GM21723 (cell line): ENCODE measurements around the gene NME4.
A peak's percentile ranks its signal among the peaks of the same experiment; 100 is the strongest.
"Not testable (repeated sequence)": the region's sequence is repeated elsewhere in the genome, so short reads cannot be mapped to it uniquely, and the experiment has no call there.

ENCODE experiments used
- ATAC-seq: cut with Tn5 transposase; IDR thresholded peaks from one replicate; pipeline ENCODE4 v1.9.1; 2021; ENCODE audit warnings: mild to moderate bottlenecking, moderate library complexity; ENCODE audit not compliant: unreplicated experiment

NME4 gene

DNA sequence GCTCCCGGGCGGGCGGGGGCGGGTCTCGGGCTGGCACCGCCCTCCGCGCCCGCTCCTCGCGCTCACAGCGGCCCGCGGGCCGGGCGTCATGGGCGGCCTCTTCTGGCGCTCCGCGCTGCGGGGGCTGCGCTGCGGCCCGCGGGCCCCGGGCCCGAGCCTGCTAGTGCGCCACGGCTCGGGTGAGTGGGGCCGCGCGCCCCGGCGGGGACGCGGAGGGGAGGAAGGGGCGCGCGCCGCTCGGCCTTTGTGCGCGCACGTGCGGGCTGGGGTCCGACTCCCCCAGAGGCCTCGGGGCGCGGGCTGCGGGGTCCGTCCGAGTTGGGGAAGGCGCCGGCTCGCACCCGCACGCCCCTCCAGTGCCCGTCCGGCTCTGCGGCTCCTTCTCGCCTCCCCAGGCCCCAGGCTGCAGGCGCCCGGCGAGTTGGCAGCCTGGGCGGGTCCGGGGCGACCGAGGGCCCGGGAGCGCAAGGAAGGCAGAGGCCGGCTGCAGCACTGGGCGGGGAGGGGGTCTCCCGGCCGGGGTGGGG, at the start of gene NME4:
TSS of gene NME4 (plus strand) at position 65 of the 527 bp plus-strand sequence. CDS start at position 89, 24 bp downstream.
- no peak for ATAC-seq

DNA sequence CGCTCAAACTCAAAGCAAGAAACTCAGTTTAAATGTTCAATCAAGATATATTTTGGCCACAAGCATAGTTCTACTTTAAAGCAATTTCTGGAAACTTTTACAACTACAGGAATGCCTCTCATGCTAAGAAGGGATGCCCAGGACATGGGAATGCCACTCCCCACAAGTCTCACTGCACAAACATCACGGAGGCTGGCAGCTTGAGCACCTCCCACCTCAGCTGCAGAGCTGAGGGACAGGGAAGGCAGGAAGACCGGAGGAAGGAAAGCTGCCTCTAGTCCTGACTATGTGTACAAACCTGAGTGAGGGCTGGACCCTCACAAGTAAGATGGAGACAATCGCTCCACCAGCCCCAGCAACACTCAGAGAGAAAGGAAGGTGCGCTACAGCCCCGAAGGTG, 49.8 kb upstream of the NME4 start:
- no peak for ATAC-seq

GRCh38 chr16:348495-348894, 48.5 kb upstream of the NME4 start:
- not testable (repeated sequence) for ATAC-seq

- ATAC-seq = no peak
Measured at GRCh38 chr16:349211-349610, 47.8 kb upstream of the NME4 start.

DNA sequence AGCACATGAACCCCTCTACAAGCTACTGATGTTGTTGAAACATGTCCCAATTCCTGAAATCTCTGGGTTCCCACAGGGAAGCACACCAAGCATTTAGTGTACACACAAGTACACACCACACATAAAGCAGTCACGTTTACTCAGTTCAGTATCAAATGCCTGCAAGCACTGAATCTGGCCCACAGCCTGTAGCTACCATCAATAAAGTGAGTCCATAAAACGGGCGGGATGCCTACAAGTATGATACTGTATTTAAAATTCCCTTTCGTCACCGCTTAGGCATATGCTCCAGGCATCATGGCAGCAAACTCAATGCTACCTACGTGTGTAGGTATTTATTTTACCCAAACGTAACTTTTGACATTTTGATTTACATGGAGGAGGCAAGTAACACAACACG, 46.8 kb upstream of the NME4 start:
- ATAC-seq = no peak

DNA sequence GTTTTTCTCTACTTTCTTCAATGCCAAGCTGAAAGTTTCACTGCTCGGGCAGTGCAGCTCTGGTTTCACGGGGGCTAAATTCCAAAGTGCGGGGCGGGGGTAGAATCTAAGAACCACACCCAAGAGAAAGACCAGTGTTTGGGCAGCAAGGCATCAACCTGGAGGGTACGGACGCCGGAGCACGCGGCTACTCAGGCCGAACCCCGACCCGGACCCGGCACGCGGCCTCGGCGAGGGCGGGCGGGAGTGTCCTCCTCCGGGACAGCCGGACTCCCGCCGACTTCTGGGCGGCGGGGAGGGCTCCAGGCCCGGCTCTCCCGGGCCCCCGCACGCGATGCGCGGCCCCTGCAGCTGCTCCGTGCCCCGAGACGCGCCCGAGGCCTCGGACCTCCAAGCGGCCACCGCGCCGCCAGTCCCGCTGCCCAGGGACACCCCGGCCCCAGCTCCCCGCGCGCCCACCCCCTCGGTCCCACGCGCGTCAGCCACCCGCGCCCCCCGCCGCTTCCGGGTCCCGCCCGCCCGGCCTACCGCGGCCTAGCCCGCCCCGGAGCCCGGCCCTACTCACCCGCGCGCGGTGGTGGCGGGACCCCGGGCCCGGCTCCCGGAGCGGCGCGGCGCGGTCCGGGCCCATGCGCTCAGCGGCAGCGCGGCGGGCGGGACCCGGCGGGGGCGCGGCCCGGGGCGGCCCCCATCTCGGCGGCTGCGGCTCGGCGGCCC, 45.0 kb upstream of the NME4 start:
- ATAC-seq = peak; percentile 23

- ATAC-seq = peak; percentile 48
Measured at GRCh38 chr16:352547-353403, 44.2 kb upstream of the NME4 start, which contains the start of gene AXIN1. TSS of gene AXIN1 (minus strand) at chr16:352723. CDS start at chr16:347025, 5,698 bp downstream.

DNA sequence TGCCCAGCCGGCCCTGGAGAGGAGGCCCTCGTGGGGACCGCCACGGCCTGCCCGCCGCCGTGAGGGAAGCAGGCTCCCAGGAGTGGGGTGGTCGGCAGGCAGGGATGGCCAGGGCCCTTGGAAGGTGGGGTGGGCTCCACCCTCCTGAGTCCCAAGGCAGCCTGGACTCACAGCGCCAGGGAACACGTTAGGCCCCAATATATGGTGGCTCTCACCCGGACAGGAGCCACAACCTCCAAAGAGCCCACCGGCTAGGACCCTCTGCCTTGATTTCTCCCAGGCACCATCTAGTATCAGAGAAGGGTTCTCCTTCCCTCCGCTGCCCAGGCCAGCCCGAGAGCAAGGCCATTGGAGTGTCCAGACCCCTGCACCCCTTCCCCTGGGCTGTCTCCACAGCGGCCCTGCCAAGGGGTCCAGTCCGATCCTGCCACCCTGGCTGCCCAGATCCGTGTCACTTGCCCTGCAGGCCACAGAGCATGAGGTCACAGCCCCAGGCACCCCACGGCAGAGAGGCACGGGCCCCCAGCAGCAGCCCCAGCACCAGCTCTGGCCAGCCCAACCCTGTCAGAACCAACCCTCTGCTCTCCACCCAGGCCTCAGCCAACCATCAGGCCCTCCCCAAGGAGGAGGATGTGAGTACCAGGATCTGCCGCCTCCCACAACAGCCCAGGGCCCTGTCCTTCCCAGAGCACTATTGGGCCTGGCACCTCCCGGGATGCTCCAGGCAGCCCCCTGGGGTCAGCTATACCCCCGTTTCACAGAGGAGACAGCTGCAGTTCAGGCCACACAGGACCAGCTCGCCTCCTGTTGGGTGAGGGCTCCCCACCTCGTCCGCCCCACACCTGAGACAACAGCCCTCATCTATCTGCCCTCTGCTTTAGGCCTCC, 43.4 kb upstream of the NME4 start:
- ATAC-seq = peak; percentile 12

- no peak for ATAC-seq
Measured at GRCh38 chr16:354291-354881, 42.6 kb upstream of the NME4 start.

GRCh38 chr16:354971-355461, 42.0 kb upstream of the NME4 start:
- ATAC-seq = no peak

- ATAC-seq = no peak
Measured at GRCh38 chr16:356741-357140, 40.3 kb upstream of the NME4 start.

DNA sequence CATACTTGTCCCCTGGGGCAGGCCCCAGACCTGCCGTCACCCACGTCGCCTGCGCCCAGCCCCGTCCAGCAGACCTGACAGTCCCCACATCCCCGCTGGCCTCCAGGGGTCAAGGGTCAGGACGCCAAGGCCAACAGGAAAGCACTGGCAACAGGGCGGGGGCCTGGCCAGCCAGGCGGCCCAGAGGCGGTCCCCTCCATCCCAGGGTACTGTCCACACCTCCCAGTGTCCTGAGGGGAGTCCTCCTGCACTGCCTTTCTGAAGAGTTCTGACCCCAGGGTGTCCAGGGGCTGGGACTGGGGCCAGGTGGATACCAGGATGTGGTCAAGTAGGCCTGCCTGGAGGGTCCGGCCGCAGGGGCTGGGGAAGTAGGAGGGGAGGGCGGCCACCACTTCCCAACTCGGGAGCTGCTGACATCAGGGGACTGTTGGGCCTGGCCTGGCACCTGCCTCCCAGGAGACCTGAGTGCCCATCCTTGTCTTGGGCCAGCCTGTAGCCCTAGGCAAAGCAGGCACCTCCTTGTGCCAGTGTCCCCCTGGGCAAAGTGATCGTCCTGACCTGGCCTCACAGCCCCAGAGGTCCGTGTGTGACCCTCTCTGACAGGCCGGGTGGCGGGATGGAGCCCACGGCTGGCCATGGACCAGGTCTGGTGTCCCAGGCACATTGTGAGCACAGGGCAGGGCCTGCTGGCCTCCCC, 37.8 kb upstream of the NME4 start:
- ATAC-seq = no peak

DNA sequence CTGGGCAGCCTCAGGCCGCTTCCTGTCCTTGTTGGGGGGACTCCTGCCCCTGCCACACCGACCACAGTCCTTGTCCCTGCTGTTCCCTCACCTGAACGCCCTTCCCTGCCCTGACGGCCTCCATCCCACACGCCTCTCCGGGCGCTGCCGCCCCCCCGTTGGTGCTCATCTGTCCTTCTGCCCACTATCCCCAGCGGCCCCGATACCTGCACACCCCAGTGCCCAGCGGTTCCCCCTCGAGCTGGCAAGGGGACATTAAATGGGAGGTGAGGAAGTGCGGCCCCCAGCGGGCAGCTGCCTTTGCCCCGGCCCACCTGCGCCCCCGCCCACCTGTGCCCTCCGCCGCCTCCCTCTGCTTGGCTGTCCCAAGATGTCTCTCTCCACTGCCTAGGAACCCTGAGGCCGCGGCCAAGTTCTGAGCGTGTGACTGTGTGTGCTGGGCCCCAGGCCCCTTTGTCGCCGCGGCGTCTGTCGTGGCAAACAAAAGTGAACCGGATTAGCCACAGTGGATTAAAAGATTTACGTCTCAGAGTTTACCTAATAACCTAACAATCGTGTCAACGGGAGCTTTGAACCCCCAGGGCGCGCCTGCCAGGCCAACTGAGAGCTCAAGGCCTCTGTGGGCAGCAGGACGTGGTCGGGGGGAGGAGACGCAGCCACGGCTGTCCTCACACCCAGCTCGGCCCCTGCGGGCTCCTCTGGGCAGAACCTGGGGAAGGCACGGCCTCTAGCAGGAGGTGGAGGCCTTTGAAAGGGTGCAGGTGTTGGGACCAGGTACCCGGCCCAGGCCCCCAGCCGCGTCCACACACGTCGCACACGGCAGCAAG, 36.9 kb upstream of the NME4 start:
- no peak for ATAC-seq

- no peak for ATAC-seq
Measured at GRCh38 chr16:360698-361336, 36.2 kb upstream of the NME4 start.

DNA sequence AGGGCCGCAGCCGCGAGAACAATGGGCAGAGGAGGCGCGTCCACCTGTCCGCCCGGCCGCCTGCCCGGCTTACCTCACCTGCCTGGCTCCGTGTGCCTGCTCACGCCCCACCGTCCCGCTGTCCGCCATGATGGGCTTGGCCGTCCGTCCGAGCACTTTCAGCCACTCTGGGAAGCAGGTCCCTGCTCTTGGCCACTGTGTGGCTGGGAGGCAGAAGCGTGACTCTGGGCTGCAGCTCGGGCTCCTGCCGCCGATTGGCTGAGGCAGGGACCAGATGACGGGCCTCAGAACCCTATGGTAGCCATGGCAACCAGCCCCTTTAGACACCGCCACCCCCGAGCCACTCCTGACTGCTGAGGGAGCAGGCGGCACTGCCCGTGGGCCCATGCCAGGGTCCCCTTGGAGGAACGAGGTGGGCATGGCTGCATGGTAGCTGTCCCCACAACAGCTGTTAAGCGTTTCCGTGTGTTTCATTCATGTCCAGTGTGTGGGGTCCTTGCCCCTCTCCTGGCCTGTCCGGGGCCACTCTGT, 35.6 kb upstream of the NME4 start:
- ATAC-seq = no peak

GRCh38 chr16:361872-362701, 34.9 kb upstream of the NME4 start:
- ATAC-seq = no peak

- not testable (repeated sequence) for ATAC-seq
Measured at GRCh38 chr16:362702-362999, 34.3 kb upstream of the NME4 start.
